NCI-H1092 treated with DMSO at 0.1 percent for 48 hours (cell line): Measurements from ENCODE around the gene KLK8.

Source experiments
- DNase-seq: peaks from one replicate; lab custom pipeline; 2025; lab: John Stamatoyannopoulos, UW

Gene KLK8

DNA sequence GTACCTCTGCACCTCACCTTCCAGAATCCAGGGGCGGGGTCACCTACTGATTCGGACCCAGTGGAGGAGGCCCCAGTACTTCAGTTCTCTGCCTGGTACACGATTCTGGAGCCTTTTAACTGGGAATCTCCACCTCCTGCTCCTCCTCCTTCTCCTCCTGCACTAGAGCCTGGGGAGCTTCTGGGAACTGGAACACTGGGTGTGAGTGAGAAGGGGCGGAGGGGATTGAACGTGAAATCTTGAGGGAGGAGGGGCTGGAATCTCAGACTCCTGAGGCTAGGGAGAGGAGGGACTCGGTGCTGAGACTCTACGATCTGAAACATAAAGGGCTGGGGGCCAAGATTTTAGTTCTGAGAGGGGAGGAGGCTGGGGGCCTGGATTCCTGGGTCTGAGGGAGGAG is at the start of gene KLK8:
Gene KLK8 (minus strand): TSS at position 90 of the 400 bp plus-strand sequence. CDS start 437 bp downstream, outside the sequence.
- DNase-seq: no peak

DNA sequence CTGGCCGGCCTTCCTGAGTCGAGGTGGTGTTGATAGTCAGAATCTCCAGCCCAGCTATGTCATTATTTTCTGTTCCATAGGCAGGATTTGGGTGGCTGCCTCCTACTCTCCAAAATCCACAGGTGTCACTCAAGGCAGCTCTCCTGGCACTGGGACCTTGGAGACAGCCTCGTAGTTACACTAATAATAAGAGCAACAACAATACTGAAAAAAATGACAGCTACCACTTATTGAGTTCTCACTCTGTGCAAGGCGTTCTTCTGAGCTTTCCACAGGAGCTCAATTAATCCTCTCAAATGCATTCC is 45.6 kb upstream of the KLK8 start:
- no peak for DNase-seq

DNA sequence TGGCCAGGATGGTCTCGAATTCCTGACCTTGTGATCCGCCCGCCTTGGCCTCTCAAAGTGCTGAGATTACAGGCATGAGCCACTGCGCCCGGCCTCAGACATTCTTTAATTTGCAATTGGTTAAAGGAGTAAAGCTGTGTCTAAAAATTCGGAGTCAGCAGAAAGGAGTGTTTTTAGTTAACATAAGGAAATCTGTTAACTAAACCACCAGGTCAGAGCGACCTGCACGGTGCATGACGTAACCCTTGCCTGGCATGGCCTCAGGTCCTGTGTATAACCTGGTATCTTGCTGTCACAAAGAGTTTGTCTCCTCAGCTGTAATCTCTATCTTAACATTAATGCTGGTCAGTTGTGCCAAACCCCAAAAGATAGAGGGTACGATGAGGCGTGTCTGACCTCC is 42.9 kb upstream of the KLK8 start:
- DNase-seq: no peak

DNA sequence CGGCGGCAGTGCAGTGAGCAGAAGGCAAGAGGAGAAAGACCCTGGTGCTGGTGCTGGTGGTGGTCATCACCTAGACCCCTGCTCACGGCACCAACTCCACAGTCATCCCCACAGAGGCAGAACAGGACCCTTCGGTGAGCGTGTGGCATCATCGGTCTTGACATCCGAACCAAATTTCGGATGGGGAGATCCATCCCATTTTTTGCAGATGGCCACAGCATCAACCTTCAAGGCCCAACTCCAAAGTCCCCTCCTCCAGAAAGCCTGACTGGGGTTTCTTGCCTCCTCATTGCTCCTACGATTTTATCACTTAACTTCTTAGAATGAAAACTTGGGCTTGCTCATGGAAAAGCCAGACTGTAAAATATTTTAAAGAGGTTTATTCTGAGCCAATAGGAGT is 42.1 kb upstream of the KLK8 start:
- no peak for DNase-seq

DNA sequence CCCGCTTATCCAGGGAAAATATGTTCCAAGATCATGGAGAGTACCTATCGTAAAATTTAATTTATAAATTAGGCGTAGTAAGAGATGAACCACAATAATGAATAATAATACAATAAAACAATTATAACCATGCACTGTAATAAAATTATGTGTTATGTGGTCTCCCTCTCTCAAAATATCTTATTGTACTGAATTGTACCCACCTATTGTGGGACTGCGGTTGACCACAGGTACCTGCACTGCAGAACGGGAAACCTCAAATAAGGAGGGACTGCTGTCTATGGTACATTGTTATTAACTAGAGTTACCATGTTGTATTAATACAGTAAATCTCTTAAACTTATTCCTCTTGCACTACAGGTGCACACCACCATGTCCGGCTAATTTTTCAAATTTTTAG is 38.7 kb upstream of the KLK8 start:
- no peak for DNase-seq

- DNase-seq: no peak
Observed at GRCh38 chr19:51036519-51036918, 35.1 kb upstream of the KLK8 start.

- no peak for DNase-seq
Observed at GRCh38 chr19:51034704-51035103, 33.3 kb upstream of the KLK8 start, which contains the start of gene KLK12. Gene KLK12 (minus strand): TSS chr19:51035002. CDS start chr19:51034621, 381 bp downstream.

- no peak for DNase-seq
Observed at GRCh38 chr19:51031880-51032225, 30.4 kb upstream of the KLK8 start.

DNA sequence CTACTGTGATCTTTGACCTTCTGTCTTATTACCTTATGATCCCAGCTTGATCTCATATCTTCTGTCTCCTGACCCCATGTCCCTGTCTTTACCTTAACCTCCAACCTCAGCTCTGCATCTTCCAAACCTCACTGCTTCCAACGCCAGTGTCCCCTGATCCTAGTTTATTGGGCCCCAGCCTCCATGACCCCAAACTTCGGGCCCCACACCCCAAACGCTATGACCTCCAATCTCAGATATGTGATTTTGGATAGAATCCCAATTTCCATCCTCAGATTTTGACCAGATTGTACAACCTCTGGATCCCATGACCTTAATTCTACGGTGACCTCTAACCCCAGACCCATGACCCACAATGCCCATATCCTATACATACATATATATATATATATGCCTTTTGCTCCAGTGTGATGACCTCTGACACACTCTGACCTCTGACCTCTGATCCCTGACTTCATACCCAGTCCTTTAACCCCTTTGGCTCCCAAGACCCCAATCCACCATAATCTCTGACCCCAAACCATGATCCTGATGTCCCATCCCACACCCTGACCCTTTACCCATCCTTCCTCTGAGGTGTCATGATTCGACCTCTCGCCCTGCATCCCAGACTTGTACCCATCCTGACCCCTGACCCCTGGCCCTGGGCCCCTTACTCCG is 29.9 kb upstream of the KLK8 start:
- no peak for DNase-seq

DNA sequence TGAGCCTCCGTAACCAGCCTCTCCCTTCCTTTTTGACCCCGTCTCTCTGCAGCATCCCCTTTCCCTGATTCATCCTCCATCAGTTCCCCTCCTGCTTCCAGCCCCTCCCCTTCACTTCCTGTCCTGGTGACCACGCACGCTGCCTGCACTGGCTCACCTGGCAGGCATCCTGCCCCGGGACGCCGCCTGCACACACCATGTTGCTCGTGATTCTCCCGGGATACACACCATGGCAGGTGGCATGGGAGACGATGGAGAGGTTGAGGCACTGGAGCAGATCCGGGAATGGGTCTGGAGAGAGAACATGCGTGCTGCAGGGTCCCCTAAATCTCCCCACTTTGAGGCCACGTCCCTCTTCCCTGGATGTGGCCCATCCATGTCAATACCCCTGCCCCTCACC is 29.2 kb upstream of the KLK8 start:
- DNase-seq: no peak

DNA sequence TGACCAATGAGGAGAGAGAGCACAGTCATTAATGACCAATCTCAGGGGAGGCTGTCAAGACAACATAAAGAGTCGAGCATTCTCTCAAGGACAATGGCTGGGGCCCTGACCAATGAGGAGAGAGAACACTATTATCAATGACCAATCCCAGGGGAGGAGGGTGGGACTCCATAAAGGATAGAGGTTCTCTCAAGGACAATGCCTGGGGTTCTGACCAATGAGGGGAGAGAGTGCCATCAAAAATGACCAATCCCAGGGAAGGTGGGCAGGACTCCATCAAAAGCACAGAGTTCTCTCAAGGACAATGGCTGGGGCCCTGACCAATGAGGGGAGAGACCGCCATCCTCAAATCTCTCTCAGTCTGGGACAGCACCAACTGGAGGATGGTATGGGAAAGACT is 28.3 kb upstream of the KLK8 start:
- DNase-seq: no peak

GRCh38 chr19:51027873-51028272 is 26.5 kb upstream of the KLK8 start:
- no peak for DNase-seq

DNA sequence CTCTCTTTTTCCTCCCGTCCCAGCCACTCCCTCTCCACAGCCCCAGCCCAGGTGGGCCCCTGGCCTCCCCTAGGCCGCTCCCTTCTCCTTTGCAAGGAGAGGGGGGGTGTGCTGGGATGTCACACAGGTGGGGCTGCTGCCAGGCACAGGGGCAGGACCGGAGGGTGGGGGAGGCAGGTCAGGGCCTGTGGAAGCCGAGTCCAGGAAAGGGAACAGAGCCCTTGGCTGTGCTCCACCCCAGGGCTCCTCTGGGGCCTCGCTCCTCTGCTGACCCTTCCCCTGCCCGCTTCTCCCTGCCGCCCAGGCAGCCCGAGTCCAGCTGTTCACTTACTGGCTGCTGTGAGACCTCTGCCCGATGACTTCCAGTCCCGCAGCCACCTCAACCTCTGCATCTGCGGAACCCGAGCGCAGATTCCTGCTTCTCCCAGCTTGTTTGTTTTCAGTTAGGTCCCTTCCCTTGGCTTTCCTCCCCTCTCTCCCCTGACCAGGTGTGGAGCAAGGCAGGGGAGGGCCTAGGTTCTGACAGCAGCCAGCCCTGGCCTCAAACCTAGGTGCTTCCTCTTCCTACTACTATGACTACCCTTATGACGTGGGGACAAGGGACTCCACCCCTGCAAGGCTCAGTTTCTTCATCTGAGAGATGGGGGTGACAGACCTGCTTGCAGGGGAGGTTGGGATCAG is 25.9 kb upstream of the KLK8 start:
- DNase-seq: no peak

GRCh38 chr19:51026554-51026831 is 25.1 kb upstream of the KLK8 start, which contains the start of gene KLK11:
Gene KLK11 (minus strand): TSS chr19:51026616. CDS start chr19:51025631, 985 bp downstream.
- no peak for DNase-seq

- no peak for DNase-seq
Observed at GRCh38 chr19:51025809-51026553, 24.6 kb upstream of the KLK8 start.

DNA sequence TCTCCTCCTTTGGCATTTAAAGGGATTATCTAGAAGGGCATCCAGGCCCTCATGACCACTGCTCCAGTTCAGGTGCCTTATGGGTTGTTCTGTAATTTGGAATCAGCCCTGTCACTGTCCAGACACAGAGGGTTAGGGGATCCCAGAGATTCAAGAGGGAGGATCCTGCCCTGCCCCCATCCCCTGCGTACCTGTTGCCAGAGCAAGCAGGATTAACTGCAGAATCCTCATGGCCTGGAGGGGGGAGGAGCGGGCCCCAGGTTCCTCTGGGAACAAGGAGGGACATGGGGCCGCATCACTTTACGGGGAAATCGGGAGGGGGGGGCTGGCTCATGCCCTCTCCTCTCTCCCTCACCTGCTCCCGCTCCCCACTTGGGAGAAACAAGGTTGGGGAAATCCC is 24.0 kb upstream of the KLK8 start:
- no peak for DNase-seq

- no peak for DNase-seq
Observed at GRCh38 chr19:51024924-51025323, 23.5 kb upstream of the KLK8 start.

DNA sequence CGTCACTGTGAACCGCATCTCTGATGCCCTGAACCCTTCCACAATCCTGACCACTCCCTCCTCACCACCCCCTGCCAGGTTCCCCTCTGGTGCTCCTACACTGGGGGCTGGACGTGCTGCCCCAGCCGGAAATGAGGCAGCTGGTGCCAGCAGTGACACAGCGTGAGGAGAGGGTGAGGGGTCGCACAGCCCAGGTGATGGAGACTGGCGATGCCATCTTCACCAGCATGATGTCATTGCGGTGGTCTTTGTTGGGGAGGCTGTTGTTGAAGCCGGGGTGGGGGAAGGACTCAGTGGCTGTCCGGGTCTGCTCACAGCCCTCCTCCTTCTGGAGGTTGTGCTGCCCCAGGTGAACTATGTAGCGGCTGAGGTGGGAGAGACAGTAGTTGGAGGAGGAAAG is 22.5 kb upstream of the KLK8 start:
- DNase-seq: no peak

DNA sequence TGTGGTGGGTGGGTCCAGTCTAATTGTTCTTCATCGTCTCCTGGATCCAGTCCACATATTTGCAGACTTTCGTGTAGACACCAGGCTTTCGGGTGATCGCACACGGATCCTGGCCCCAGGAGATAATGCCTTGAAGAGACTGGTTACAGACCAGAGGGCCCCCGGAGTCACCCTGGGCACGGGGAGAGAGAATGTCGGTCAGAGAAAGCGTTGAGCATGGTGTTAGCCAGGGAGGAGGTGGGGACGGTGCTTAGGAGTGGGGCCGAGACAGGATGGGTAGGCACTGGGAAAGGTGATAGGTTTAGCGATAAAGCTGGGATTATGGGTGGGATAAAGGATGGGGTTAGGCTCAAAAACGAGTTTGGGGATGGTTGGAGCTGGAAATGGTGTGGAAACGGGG is 21.1 kb upstream of the KLK8 start:
- DNase-seq: no peak

DNA sequence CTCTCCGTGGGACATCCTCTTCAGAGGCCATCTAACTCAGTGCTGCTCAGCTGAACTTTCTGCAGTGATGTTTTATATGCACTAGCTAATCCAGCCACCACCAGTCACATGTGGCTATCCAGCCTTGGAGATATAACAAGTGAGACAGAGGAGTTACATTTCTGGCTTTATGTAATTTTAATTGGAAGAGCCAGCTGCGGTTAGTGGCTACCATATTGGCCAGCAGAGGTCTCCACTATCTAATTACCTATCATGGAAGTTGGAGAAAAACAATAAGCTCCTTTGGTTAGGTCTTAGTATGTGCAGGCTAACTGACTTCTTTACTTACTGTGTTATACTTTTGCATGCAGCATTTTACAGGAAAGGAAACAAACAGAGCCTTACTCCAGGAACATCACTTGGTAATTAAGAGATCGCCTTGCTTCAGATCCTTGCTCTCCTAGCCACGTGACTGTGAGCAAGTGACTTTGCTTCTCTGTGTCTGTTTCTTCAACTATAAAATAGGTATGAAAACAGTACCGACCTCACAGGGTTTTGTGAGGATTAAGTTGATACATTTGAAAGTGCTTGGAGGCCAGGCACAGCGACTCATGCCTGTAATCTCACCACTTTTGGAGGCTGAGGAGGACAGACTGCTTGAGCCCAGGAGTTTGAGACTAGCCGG is 19.7 kb upstream of the KLK8 start:
- DNase-seq: peak; percentile 35

DNA sequence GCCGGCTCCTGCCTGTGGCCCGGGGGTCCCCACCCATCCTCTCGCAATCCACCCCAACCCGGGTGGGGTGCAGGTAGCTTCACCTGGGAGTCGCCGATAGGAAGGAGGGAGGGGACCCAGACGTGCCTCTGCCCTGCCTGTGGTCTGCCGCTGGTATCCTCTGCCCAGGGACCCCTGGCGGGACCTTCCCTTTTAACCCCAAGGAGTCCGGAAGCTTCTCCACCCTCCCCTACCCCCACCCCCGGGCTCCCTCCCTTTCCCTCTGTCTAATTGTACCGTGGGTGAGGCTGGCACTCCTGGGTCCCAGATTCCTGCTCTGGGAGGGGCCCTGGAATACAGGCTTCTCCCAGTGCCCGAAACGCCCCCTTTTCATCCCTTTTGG is 18.1 kb upstream of the KLK8 start, which contains the start of gene KLK10:
Gene KLK10 (minus strand): TSS at position 166 of the 382 bp plus-strand sequence. CDS start 579 bp downstream, outside the sequence.
- DNase-seq: no peak

DNA sequence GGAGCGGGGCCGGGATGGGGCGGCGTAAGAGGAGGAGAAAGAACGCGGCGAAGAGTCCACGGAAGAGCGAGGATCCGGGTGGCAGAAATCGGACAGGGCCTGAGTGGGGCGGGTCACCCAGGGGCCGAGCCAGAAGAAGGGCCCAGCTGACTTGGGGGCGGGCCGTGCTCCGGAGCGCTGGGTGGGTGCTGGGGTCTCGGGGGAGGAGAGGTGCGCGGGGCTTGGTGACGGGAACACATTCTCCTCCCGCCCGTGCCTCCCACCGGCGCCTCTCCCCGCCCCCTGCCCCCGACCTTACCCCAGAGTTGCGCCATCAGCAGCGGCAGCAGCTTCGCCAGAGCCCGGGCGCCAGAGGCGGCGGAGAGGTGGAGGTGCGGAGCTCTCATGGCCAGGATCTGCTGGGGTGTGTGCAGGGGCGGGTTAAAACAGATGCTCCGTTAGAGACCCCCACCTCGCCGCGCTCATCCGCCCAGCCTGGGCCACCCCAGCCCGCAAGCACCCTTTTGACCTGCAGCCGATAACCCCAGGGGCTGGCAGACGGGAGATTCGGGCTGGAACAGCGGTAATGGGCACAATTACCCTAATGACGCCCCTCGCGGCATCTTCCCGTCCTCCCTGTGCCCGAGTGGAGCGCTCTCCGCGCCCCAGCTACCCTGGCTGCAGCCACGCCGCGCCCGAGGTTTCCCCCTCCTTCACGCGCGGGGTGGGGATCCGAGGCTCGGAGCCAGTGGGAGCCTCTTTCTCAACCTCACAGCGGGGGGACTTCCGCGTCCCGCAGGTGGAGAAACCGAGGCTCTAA is 17.5 kb upstream of the KLK8 start:
- DNase-seq: no peak
